GM13977 (cell line): ENCODE data around the gene ENAH.

Experiments
- DNase-seq: peaks from one replicate; pipeline ENCODE4 v3.0.0; 2012; ENCODE audit warnings: low spot score
- CTCF ChIP-seq: IDR thresholded peaks from 2 replicates; pipeline ENCODE4 v1.5.1; 2012; ENCODE audit warnings: mild to moderate bottlenecking, control low read depth; ENCODE audit not compliant: insufficient read depth; ENCODE audit errors: extremely low read depth, missing control alignments
- in situ Hi-C: fragments of 300-500 bp; cut with MboI; formaldehyde crosslinking; loops from one replicate; pipeline ENCODE4 v1.12.0; 2022; ENCODE audit warnings: low sequenced_read_pairs, low pct_unique_long_range_greater_than_20kb, mixed read lengths, inconsistent platforms; ENCODE audit not compliant: unreplicated experiment

ENAH gene

GRCh38 chr1:225450491-225451191 lies 202.3 kb downstream of the ENAH start:
- in situ Hi-C loops: no loop called here
- DNase-seq: no peak
- no peak for TF ChIP-seq CTCF

- TF ChIP-seq CTCF: no peak
- in situ Hi-C loops: no loop called here
- DNase-seq: no peak
Observed at GRCh38 chr1:225449774-225450173, 203.1 kb downstream of the ENAH start.

- TF ChIP-seq CTCF: no peak
- DNase-seq: no peak
Observed at GRCh38 chr1:225449261-225449660, 203.7 kb downstream of the ENAH start.

GRCh38 chr1:225448146-225448805 lies 204.6 kb downstream of the ENAH start:
- DNase-seq: no peak
- TF ChIP-seq CTCF: no peak
- in situ Hi-C loops: no loop called here

More at GRCh38 chr1:225449261-225449660, 203.7 kb downstream of the ENAH start:
- in situ Hi-C loops: no loop called here

- no peak for TF ChIP-seq CTCF
- no peak for DNase-seq
- in situ Hi-C loops: no loop called here
Observed at GRCh38 chr1:225447650-225448089, 205.3 kb downstream of the ENAH start.

- TF ChIP-seq CTCF: no peak
- in situ Hi-C loops: no loop called here
- DNase-seq: no peak
Observed at GRCh38 chr1:225446981-225447615, 205.8 kb downstream of the ENAH start.
